IPS-11a (cell line): ENCODE data around the gene MAST4.

Experiments
- H3K4me3 ChIP-seq: one replicate; pipeline ENCODE4 v1.5.1; 2013; ENCODE audit warnings: low read depth, low read length, control low read depth

The MAST4 gene

GRCh38 chr5:66867618-66868322 lies 271.6 kb downstream of the MAST4 start:
- H3K4me3 ChIP-seq = no peak overlapping the region

GRCh38 chr5:66869347-66869746 lies 273.2 kb downstream of the MAST4 start:
- H3K4me3 ChIP-seq = no peak overlapping the region

GRCh38 chr5:66870708-66871107 lies 274.5 kb downstream of the MAST4 start:
- H3K4me3 ChIP-seq = no peak overlapping the region

GRCh38 chr5:66871651-66872050 lies 275.5 kb downstream of the MAST4 start:
- no peak overlapping the region for H3K4me3 ChIP-seq

- no peak overlapping the region for H3K4me3 ChIP-seq
Observed at GRCh38 chr5:66872736-66873331, 276.6 kb downstream of the MAST4 start.

GRCh38 chr5:66874004-66874403 lies 277.8 kb downstream of the MAST4 start:
- no peak overlapping the region for H3K4me3 ChIP-seq

- no peak overlapping the region for H3K4me3 ChIP-seq
Observed at GRCh38 chr5:66875315-66875714, 279.1 kb downstream of the MAST4 start.

- no peak overlapping the region for H3K4me3 ChIP-seq
Observed at GRCh38 chr5:66876266-66876807, 280.1 kb downstream of the MAST4 start.

- no peak overlapping the region for H3K4me3 ChIP-seq
Observed at GRCh38 chr5:66877843-66878242, 281.6 kb downstream of the MAST4 start.

GRCh38 chr5:66880401-66880800 lies 284.2 kb downstream of the MAST4 start:
- H3K4me3 ChIP-seq = no peak overlapping the region

- H3K4me3 ChIP-seq = no peak overlapping the region
Observed at GRCh38 chr5:66881480-66882161, 285.4 kb downstream of the MAST4 start.

- no peak overlapping the region for H3K4me3 ChIP-seq
Observed at GRCh38 chr5:66882606-66883227, 286.5 kb downstream of the MAST4 start.

- no peak overlapping the region for H3K4me3 ChIP-seq
Observed at GRCh38 chr5:66884564-66885243, 288.5 kb downstream of the MAST4 start.

GRCh38 chr5:66886941-66887340 lies 290.7 kb downstream of the MAST4 start:
- no peak overlapping the region for H3K4me3 ChIP-seq

- no peak overlapping the region for H3K4me3 ChIP-seq
Observed at GRCh38 chr5:66888613-66889012, 292.4 kb downstream of the MAST4 start.

- no peak overlapping the region for H3K4me3 ChIP-seq
Observed at GRCh38 chr5:66889056-66889455, 292.9 kb downstream of the MAST4 start.

GRCh38 chr5:66889524-66889923 lies 293.3 kb downstream of the MAST4 start:
- H3K4me3 ChIP-seq = no peak overlapping the region

GRCh38 chr5:66891184-66891925 lies 295.2 kb downstream of the MAST4 start:
- no peak overlapping the region for H3K4me3 ChIP-seq

GRCh38 chr5:66892716-66893115 lies 296.5 kb downstream of the MAST4 start:
- no peak overlapping the region for H3K4me3 ChIP-seq
